ENCODE data around the gene HS3ST5. TPM values are rescaled to one million over a fixed set of nuclear protein-coding genes. Genes with fewer than 3 reads are reported as not detected.

The HS3ST5 gene
- total and polyA plus RNA-seq, 7 experiments from 2014 or later: not detected

GRCh38 chr6:114042267-114043016, 300.4 kb downstream of the HS3ST5 start:
- H3K4me3 ChIP-seq (ENCODE audit: low read length): no peak overlapping the region
- POLR2A ChIA-PET: no interaction called here
- Mint-ChIP-seq H3K27me3 (peaks cover 0 to 18% (median 8%) of the 10 kb centered on the region in 5 donors), H3K4me1 (no peaks in the 10 kb centered on the region), H3K36me3 (no peaks in the 10 kb centered on the region), H3K9me3 (peaks cover 0 to 3% (median 0%) of the 10 kb centered on the region in 11 donors), H3K27ac (no peak overlapping the region), H3K4me3 (no peak overlapping the region)
- DNase-seq: no peak
- H3K9me3 ChIP-seq (ENCODE audit: control insufficient read depth in 2 of 3, low read length in 3 of 3): no peaks in the 10 kb centered on the region
- no peaks in the 10 kb centered on the region for H3K4me1 ChIP-seq (ENCODE audit: control insufficient read depth in 2 of 2, insufficient read depth in 2 of 2, low read length in 2 of 2)
- CTCF ChIA-PET: no interaction called here
- no peaks in the 10 kb centered on the region for H3K27me3 ChIP-seq (ENCODE audit: control insufficient read depth in 2 of 2, insufficient read depth in 2 of 2, low read length in 2 of 2)
- ATAC-seq: no peak
- intact Hi-C loops (cut with micrococcal nuclease): loop anchor here in 1 of 2 donors (5.0 kb wide), 1 partner anchor 55 kb away; no protein-coding TSS in a partner anchor
- no peaks in the 10 kb centered on the region for H3K36me3 ChIP-seq (ENCODE audit: control insufficient read depth in 2 of 3, insufficient read depth in 3 of 3, low read length in 3 of 3)
- no peak overlapping the region for H3K27ac ChIP-seq (ENCODE audit: low read depth, low read length)

DNA sequence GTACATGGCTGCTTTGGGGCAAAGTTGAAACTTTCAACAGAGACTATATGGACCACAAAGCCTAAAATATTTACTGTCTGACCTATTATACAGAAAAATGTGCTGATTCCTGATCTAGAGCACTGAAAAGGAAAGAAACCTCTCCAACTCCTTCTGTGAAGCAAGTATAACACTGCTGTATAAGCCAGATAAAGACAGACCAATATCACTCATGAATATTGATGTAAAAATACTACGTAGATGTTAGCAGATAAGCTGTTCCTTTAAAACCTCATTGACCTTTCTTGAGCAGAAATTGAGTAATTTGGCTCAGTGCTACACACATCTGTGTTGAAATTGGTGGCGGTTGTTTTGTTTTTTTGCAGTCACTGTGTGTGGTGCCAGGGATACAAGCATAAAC, 302.0 kb downstream of the HS3ST5 start:
- H3K27me3 ChIP-seq (ENCODE audit: control insufficient read depth in 2 of 2, insufficient read depth in 2 of 2, low read length in 2 of 2): no peaks in the 10 kb centered on the region
- peaks cover 0 to 3% (median 0%) of the 10 kb centered on the region in 11 donors for H3K9me3 Mint-ChIP-seq
- no peak for ATAC-seq
- CTCF ChIA-PET: no interaction called here
- peaks cover 1 to 13% (median 4%) of the 10 kb centered on the region in 5 donors for H3K27me3 Mint-ChIP-seq
- intact Hi-C loops (cut with micrococcal nuclease): loop anchor here in 1 of 2 donors (5.0 kb wide), 1 partner anchor 56 kb away; no protein-coding TSS in a partner anchor
- no peak overlapping the region for H3K27ac Mint-ChIP-seq
- H3K4me1 Mint-ChIP-seq: no peaks in the 10 kb centered on the region
- no peak overlapping the region for H3K4me3 ChIP-seq (ENCODE audit: low read length)
- no peaks in the 10 kb centered on the region for H3K9me3 ChIP-seq (ENCODE audit: control insufficient read depth in 2 of 3, low read length in 3 of 3)
- POLR2A ChIA-PET: no interaction called here
- H3K4me3 Mint-ChIP-seq: no peak overlapping the region
- H3K36me3 Mint-ChIP-seq: no peaks in the 10 kb centered on the region
- no peaks in the 10 kb centered on the region for H3K36me3 ChIP-seq (ENCODE audit: control insufficient read depth in 2 of 3, insufficient read depth in 3 of 3, low read length in 3 of 3)
- no peak overlapping the region for H3K27ac ChIP-seq (ENCODE audit: low read depth, low read length)
- no peak for DNase-seq
- no peaks in the 10 kb centered on the region for H3K4me1 ChIP-seq (ENCODE audit: control insufficient read depth in 2 of 2, insufficient read depth in 2 of 2, low read length in 2 of 2)

DNA sequence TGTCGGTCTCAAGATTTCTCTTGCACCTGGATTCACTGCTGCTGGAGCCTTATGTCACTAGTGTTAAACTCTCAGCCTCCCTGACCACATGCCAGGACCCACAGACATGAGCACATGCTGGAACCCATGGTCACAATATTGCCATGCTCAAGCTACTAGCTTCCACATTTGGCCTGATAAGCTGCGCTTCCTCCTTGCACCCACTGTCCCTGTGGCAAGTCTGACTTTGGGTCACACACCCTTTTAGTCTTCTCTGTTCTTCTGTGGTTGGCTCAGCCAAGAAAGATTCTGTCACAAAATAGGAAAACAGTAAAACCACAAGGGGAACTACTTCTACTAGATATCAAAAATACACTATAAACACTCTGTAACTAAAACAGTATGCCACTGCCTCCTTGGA, 303.0 kb downstream of the HS3ST5 start:
- no peaks in the 10 kb centered on the region for H3K27me3 ChIP-seq (ENCODE audit: control insufficient read depth in 2 of 2, insufficient read depth in 2 of 2, low read length in 2 of 2)
- no peak for DNase-seq
- Mint-ChIP-seq H3K36me3 (no peaks in the 10 kb centered on the region), H3K9me3 (peaks cover 0 to 4% (median 0%) of the 10 kb centered on the region in 11 donors), H3K4me1 (no peaks in the 10 kb centered on the region), H3K27ac (no peak overlapping the region), H3K27me3 (peaks cover 4 to 10% (median 8%) of the 10 kb centered on the region in 5 donors), H3K4me3 (no peak overlapping the region)
- no peak overlapping the region for H3K4me3 ChIP-seq (ENCODE audit: low read length)
- H3K36me3 ChIP-seq (ENCODE audit: control insufficient read depth in 2 of 3, insufficient read depth in 3 of 3, low read length in 3 of 3): no peaks in the 10 kb centered on the region
- no peaks in the 10 kb centered on the region for H3K4me1 ChIP-seq (ENCODE audit: control insufficient read depth in 2 of 2, insufficient read depth in 2 of 2, low read length in 2 of 2)
- POLR2A ChIA-PET: interaction anchor here (0.5 kb wide), 1 partner anchor 13 kb away, joined by 3 read pairs; no protein-coding TSS in a partner anchor
- ATAC-seq: no peak
- intact Hi-C loops (cut with micrococcal nuclease): loop anchor here in 1 of 2 donors (5.0 kb wide), 1 partner anchor 57 kb away; no protein-coding TSS in a partner anchor
- CTCF ChIA-PET: no interaction called here
- H3K27ac ChIP-seq (ENCODE audit: low read depth, low read length): no peak overlapping the region
- H3K9me3 ChIP-seq (ENCODE audit: control insufficient read depth in 2 of 3, low read length in 3 of 3): no peaks in the 10 kb centered on the region

- H3K4me3 Mint-ChIP-seq: no peak overlapping the region
- no peaks in the 10 kb centered on the region for H3K27me3 ChIP-seq (ENCODE audit: control insufficient read depth in 2 of 2, insufficient read depth in 2 of 2, low read length in 2 of 2)
- no peaks in the 10 kb centered on the region for H3K36me3 Mint-ChIP-seq
- peaks cover 0 to 2% (median 0%) of the 10 kb centered on the region in 7 donors for H3K4me1 Mint-ChIP-seq
- no peak for DNase-seq
- CTCF ChIA-PET: no interaction called here
- POLR2A ChIA-PET: no interaction called here
- no peak overlapping the region for H3K27ac ChIP-seq (ENCODE audit: low read depth, low read length)
- no peaks in the 10 kb centered on the region for H3K4me1 ChIP-seq (ENCODE audit: control insufficient read depth in 2 of 2, insufficient read depth in 2 of 2, low read length in 2 of 2)
- peaks cover 7 to 23% (median 9%) of the 10 kb centered on the region in 5 donors for H3K27me3 Mint-ChIP-seq
- ATAC-seq: no peak
- intact Hi-C loops (cut with micrococcal nuclease): no loop called here
- H3K27ac Mint-ChIP-seq: no peak overlapping the region
- H3K9me3 Mint-ChIP-seq: peaks cover 0 to 6% (median 0%) of the 10 kb centered on the region in 11 donors
- H3K4me3 ChIP-seq (ENCODE audit: low read length): no peak overlapping the region
- H3K9me3 ChIP-seq (ENCODE audit: control insufficient read depth in 2 of 3, low read length in 3 of 3): no peaks in the 10 kb centered on the region
- no peaks in the 10 kb centered on the region for H3K36me3 ChIP-seq (ENCODE audit: control insufficient read depth in 2 of 3, insufficient read depth in 3 of 3, low read length in 3 of 3)
Observed at GRCh38 chr6:114033606-114034005, 309.2 kb downstream of the HS3ST5 start.

DNA sequence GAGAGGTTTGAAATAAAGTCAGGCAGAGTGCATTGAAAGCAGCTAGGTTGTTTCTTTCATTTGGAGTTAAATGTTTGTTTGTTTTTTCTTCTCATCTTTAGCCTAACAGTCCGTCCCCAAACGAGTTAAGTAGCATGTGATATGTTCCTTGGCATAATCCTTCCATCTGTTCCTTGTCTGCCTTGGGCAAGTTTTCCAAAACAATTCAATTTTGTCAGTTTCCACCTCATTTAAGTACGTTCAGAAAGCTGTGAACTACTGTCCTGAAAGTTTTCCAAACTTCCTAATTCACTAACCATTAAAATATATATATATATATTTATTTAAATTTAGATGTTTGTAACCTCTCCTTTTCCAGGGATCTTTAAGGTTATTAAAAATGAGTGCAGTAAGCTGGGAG, 310.1 kb downstream of the HS3ST5 start:
- Mint-ChIP-seq H3K4me3 (no peak overlapping the region), H3K4me1 (peaks cover 0 to 2% (median 0%) of the 10 kb centered on the region in 7 donors), H3K27me3 (peaks cover 7 to 23% (median 9%) of the 10 kb centered on the region in 5 donors), H3K9me3 (peaks cover 0 to 6% (median 0%) of the 10 kb centered on the region in 11 donors), H3K36me3 (no peaks in the 10 kb centered on the region), H3K27ac (no peak overlapping the region)
- ChIA-PET POLR2A (no interaction called here), CTCF (no interaction called here)
- Histone ChIP-seq H3K9me3 (ENCODE audit: control insufficient read depth in 2 of 3, low read length in 3 of 3) (no peaks in the 10 kb centered on the region), H3K4me3 (ENCODE audit: low read length) (no peak overlapping the region), H3K4me1 (ENCODE audit: control insufficient read depth in 2 of 2, insufficient read depth in 2 of 2, low read length in 2 of 2) (no peaks in the 10 kb centered on the region), H3K27me3 (ENCODE audit: control insufficient read depth in 2 of 2, insufficient read depth in 2 of 2, low read length in 2 of 2) (no peaks in the 10 kb centered on the region), H3K27ac (ENCODE audit: low read depth, low read length) (no peak overlapping the region), H3K36me3 (ENCODE audit: control insufficient read depth in 2 of 3, insufficient read depth in 3 of 3, low read length in 3 of 3) (no peaks in the 10 kb centered on the region)
- ATAC-seq (no peak), DNase-seq (no peak)
- intact Hi-C loops (cut with micrococcal nuclease): no loop called here

GRCh38 chr6:114030767-114031166, 312.1 kb downstream of the HS3ST5 start:
- DNase-seq: no peak
- Mint-ChIP-seq H3K27ac (no peak overlapping the region), H3K27me3 (peaks cover 9 to 19% (median 10%) of the 10 kb centered on the region in 5 donors), H3K36me3 (no peaks in the 10 kb centered on the region), H3K4me3 (no peak overlapping the region), H3K4me1 (peaks cover 0 to 3% (median 0%) of the 10 kb centered on the region in 7 donors), H3K9me3 (peaks cover 0 to 6% (median 0%) of the 10 kb centered on the region in 11 donors)
- ChIA-PET POLR2A (no interaction called here), CTCF (no interaction called here)
- Histone ChIP-seq H3K4me3 (ENCODE audit: low read length) (no peak overlapping the region), H3K4me1 (ENCODE audit: control insufficient read depth in 2 of 2, insufficient read depth in 2 of 2, low read length in 2 of 2) (no peaks in the 10 kb centered on the region), H3K27me3 (ENCODE audit: control insufficient read depth in 2 of 2, insufficient read depth in 2 of 2, low read length in 2 of 2) (no peaks in the 10 kb centered on the region), H3K27ac (ENCODE audit: low read depth, low read length) (no peak overlapping the region), H3K9me3 (ENCODE audit: control insufficient read depth in 2 of 3, low read length in 3 of 3) (no peaks in the 10 kb centered on the region), H3K36me3 (ENCODE audit: control insufficient read depth in 2 of 3, insufficient read depth in 3 of 3, low read length in 3 of 3) (no peaks in the 10 kb centered on the region)
- intact Hi-C loops (cut with micrococcal nuclease): no loop called here
- ATAC-seq: no peak

DNA sequence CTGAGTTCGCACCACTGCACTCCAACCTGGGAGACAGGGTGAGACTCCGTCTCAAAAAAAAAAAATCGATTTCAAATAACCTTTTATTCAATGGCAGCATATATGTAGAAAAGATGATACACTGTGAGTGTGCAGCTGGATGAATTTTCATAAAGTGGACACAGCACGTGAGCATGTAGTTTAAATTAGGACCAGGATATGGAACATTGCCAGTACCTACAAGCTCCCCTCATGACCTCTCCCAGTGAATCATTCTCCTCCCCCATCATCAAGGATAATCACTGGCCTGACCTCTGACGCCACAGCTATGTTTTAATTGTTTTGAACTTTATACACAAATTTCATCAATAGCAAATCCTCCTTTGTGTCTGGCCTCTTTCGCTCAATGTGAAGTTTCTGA, 318.1 kb downstream of the HS3ST5 start:
- Mint-ChIP-seq H3K27ac (no peak overlapping the region), H3K4me3 (no peak overlapping the region), H3K4me1 (peaks cover 0 to 1% (median 0%) of the 10 kb centered on the region in 7 donors), H3K36me3 (no peaks in the 10 kb centered on the region), H3K27me3 (peaks cover 0 to 9% (median 4%) of the 10 kb centered on the region in 5 donors), H3K9me3 (no peaks in the 10 kb centered on the region)
- intact Hi-C loops (cut with micrococcal nuclease): no loop called here
- DNase-seq (no peak), ATAC-seq (no peak)
- Histone ChIP-seq H3K36me3 (ENCODE audit: control insufficient read depth in 2 of 3, insufficient read depth in 3 of 3, low read length in 3 of 3) (no peaks in the 10 kb centered on the region), H3K9me3 (ENCODE audit: control insufficient read depth in 2 of 3, low read length in 3 of 3) (no peaks in the 10 kb centered on the region), H3K27ac (ENCODE audit: low read depth, low read length) (no peak overlapping the region), H3K27me3 (ENCODE audit: control insufficient read depth in 2 of 2, insufficient read depth in 2 of 2, low read length in 2 of 2) (no peaks in the 10 kb centered on the region), H3K4me1 (ENCODE audit: control insufficient read depth in 2 of 2, insufficient read depth in 2 of 2, low read length in 2 of 2) (no peaks in the 10 kb centered on the region), H3K4me3 (ENCODE audit: low read length) (no peak overlapping the region)
- POLR2A ChIA-PET: no interaction called here
- CTCF ChIA-PET: no interaction called here

Measured in naive thymus-derived CD4-positive, alpha-beta T cell (primary cell).